Activated naive CD8-positive, alpha-beta T cell treated with anti-CD3 and anti-CD28 coated beads for 36 hours (primary cell): ENCODE measurements around the gene PEX11A. TPM values are rescaled to one million over a fixed set of nuclear protein-coding genes. Genes with fewer than 3 reads are reported as not detected.
"Not testable (repeated sequence)": the region's sequence is repeated elsewhere in the genome, so short reads cannot be mapped to it uniquely, and the experiment has no call there.

Source experiments
- DNase-seq: peaks from one replicate; pipeline ENCODE4 v3.0.0; 2021
- H3K27ac Mint-ChIP-seq: one replicate; pipeline ENCODE4 v1.8.0; 2022; ENCODE audit warnings: mild to moderate bottlenecking, moderate library complexity, mixed read lengths
- H3K27me3 Mint-ChIP-seq: one replicate; pipeline ENCODE4 v1.8.0; 2022; ENCODE audit warnings: mild to moderate bottlenecking, mixed read lengths
- H3K36me3 Mint-ChIP-seq: one replicate; pipeline ENCODE4 v1.8.0; 2021; ENCODE audit warnings: mild to moderate bottlenecking, mixed read lengths
- H3K4me1 Mint-ChIP-seq: one replicate; pipeline ENCODE4 v1.8.0; 2021; ENCODE audit warnings: mixed read lengths
- H3K4me3 Mint-ChIP-seq: one replicate; pipeline ENCODE4 v1.8.0; 2022; ENCODE audit warnings: mild to moderate bottlenecking, moderate library complexity, mixed read lengths
- H3K9me3 Mint-ChIP-seq: one replicate; pipeline ENCODE4 v1.8.0; 2022; ENCODE audit warnings: mixed read lengths
- total RNA-seq, 2 experiments: library from RNA; stranded (reverse); gene quantifications; one replicate each; pipeline ENCODE4 v1.2.3, GENCODE V29; 2021

The PEX11A gene
- total RNA-seq, 2 experiments from 2014 or later: 3.0 to 4.0 TPM

DNA sequence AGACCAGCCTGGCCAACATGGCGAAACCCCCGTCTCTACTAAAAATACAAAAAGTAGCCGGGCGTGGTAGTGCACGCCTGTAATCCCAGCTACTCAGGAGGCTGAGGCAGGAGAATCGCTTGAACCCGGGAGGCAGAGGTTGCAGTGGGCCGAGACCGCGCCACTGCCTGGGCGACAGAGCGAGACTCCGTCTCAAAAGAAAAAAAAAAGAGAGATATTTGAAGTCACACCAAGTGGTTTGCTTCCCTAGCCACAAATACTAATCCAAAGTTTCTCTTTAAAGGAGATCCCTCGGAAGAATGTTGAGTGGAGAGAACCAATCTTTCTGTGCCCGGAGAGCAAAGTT, 651 bp downstream of the PEX11A start:
- H3K36me3 Mint-ChIP-seq, H3K4me1 Mint-ChIP-seq, H3K9me3 Mint-ChIP-seq, H3K27ac Mint-ChIP-seq, DNase-seq, H3K27me3 Mint-ChIP-seq: not testable (repeated sequence)
- peak overlapping the region; percentile 86 for H3K4me3 Mint-ChIP-seq

DNA sequence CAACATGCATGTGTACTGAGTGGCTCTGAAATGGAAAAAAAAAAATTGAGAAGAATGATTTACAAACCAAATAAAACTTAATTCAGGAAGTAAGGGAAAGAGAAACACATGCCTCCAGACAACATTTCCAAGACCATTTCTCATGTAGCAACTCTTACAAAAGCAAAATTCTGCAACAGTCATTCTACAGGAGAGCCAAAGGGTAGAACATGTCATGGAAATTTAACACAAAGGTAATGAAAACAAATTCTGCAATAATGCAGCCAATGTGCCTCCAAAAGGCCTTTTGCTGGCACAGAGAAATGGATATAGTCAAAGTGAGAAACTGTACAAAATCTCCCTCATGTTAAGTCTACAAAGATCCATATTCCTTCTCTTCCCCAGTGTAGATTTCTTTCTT, 4.0 kb downstream of the PEX11A start:
- Mint-ChIP-seq H3K27me3 (no peaks in the 10 kb centered on the region), H3K4me1 (peaks cover 10% of the 10 kb centered on the region), H3K4me3 (no peak overlapping the region), H3K27ac (no peak overlapping the region), H3K36me3 (peaks cover 2% of the 10 kb centered on the region), H3K9me3 (no peaks in the 10 kb centered on the region)
- no peak for DNase-seq

GRCh38 chr15:89685995-89686394, 4.6 kb downstream of the PEX11A start:
- no peak overlapping the region for H3K27ac Mint-ChIP-seq
- DNase-seq: no peak
- no peaks in the 10 kb centered on the region for H3K9me3 Mint-ChIP-seq
- peaks cover 2% of the 10 kb centered on the region for H3K36me3 Mint-ChIP-seq
- peaks cover 8% of the 10 kb centered on the region for H3K4me1 Mint-ChIP-seq
- no peaks in the 10 kb centered on the region for H3K27me3 Mint-ChIP-seq
- no peak overlapping the region for H3K4me3 Mint-ChIP-seq

DNA sequence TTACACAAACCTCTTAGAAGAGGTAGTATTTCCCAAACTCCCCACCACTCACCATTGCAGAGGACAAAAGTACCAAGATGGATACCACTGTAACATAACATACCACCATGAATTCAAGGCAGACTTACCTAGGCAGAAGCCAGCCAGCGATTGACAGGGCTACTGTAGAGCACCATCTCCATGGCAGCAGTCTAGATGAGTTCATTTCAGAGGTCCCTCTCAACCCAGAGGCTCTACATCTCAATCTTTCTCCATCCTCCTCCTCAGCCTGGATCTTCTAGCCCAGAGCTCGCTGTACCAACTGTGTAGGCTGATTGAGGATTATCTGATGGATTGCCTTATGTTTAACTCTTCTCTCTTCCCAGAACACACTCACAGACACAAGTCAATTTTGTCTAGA, 9.4 kb downstream of the PEX11A start:
- DNase-seq: no peak
- no peaks in the 10 kb centered on the region for H3K27me3 Mint-ChIP-seq
- H3K4me1 Mint-ChIP-seq: no peaks in the 10 kb centered on the region
- no peak overlapping the region for H3K4me3 Mint-ChIP-seq
- no peaks in the 10 kb centered on the region for H3K9me3 Mint-ChIP-seq
- H3K36me3 Mint-ChIP-seq: peaks cover 2% of the 10 kb centered on the region
- H3K27ac Mint-ChIP-seq: no peak overlapping the region

DNA sequence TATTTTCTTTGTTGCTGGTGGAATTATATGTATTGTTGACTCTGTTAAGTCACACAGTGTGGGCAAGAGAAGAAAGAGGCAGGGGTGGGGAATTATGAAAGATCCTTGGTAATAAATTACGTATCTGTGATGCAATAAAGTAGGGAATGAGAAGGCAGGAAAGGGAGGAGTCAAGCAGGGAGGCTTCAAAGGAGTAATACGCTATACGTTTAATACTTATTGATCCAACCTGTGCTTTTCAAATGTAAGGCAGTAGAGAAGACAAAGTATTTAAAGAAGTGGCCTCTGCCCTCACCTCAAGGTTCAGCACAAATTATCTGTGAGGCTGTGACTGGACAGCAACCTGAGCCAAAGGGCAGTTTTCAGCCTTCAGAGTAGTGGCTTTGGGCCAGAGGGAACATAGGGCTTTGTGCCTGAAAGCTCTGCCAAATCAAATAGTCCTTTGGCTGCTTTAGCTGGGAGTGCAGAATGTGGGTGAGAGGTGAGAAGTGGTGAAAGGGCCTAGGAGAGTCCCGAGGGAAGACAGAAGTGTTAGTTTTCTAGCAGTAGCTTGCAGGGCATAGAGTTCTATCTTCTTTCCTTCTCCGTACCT, 10.2 kb downstream of the PEX11A start:
- H3K9me3 Mint-ChIP-seq: no peaks in the 10 kb centered on the region
- peaks cover under 1% of the 10 kb centered on the region for H3K36me3 Mint-ChIP-seq
- H3K27me3 Mint-ChIP-seq: no peaks in the 10 kb centered on the region
- no peak overlapping the region for H3K4me3 Mint-ChIP-seq
- no peaks in the 10 kb centered on the region for H3K4me1 Mint-ChIP-seq
- DNase-seq: no peak
- H3K27ac Mint-ChIP-seq: no peak overlapping the region

DNA sequence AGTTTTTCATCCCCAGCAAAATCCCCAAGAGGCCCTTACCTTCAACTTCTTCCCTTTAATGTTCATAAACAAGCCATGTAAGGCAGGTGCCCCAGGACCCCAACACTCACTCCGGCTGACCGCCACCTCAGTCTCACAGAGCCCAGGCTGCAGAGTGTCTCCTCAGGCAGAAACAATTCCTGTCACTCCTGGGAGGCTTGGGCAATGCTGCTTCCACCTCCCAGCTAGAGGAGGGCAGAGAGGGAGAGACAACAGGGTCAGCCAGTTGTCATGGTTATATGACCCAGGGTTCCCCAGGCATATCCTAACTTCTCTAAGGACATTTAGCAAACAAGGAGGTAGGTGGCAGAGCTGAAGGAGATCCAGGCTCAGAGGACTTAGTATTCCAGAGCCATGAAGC, 11.3 kb downstream of the PEX11A start, which contains the start of gene PLIN1:
TSS of gene PLIN1 (minus strand) at position 156 of the 400 bp plus-strand sequence. CDS start 1,878 bp downstream, outside the sequence.
- H3K4me3 Mint-ChIP-seq: no peak within 1 kb of the TSS
- H3K27me3 Mint-ChIP-seq: no peaks in the 10 kb centered on the region
- no peak for DNase-seq
- H3K4me1 Mint-ChIP-seq: no peaks in the 10 kb centered on the region
- H3K36me3 Mint-ChIP-seq: no peaks in the 10 kb centered on the region
- H3K9me3 Mint-ChIP-seq: no peaks in the 10 kb centered on the region
- no peak within 1 kb of the TSS for H3K27ac Mint-ChIP-seq

DNA sequence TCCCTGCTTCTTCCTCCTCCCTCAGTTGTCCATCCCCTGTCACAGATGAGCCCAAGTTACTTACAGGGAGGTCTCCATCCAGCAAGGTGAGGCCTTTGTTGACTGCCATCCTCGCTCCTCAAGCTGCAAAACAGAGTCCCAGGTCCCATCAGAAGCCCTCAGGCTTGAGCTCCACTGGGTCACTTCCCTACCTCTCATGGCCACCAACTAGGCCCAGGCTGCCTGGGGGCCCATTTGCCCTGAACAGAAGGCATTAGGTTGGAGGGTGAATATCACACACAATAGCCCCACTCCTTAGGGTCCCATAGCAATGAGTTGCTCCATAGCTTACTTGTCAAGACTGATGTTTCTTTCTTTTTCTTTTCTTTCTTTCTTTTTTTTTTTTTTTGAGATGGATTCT, 13.2 kb downstream of the PEX11A start:
- H3K9me3 Mint-ChIP-seq: no peaks in the 10 kb centered on the region
- no peaks in the 10 kb centered on the region for H3K27me3 Mint-ChIP-seq
- no peak overlapping the region for H3K27ac Mint-ChIP-seq
- no peak overlapping the region for H3K4me3 Mint-ChIP-seq
- no peaks in the 10 kb centered on the region for H3K4me1 Mint-ChIP-seq
- no peaks in the 10 kb centered on the region for H3K36me3 Mint-ChIP-seq
- DNase-seq: no peak

DNA sequence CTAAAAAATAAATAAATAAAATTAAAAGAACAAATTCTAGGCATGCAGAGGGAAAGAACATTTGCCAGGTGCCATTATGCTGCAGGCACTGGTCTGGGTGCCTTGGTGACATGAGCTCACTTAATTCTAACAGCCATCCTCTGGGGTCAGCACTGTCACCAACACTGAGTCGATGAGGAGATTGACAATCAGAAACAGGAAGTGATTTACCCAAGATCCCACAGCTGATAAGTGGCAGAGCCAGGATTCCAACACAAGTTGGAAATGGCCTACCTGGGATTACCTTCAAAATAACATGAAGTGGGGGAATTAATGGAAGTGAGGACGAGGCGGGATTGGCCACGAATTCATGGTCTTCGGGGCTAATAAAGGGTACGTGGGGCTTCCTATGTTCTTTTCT, 14.9 kb downstream of the PEX11A start:
- DNase-seq: no peak
- no peaks in the 10 kb centered on the region for H3K9me3 Mint-ChIP-seq
- no peak overlapping the region for H3K4me3 Mint-ChIP-seq
- no peaks in the 10 kb centered on the region for H3K36me3 Mint-ChIP-seq
- H3K27ac Mint-ChIP-seq: no peak overlapping the region
- no peaks in the 10 kb centered on the region for H3K27me3 Mint-ChIP-seq
- H3K4me1 Mint-ChIP-seq: peaks cover 3% of the 10 kb centered on the region

DNA sequence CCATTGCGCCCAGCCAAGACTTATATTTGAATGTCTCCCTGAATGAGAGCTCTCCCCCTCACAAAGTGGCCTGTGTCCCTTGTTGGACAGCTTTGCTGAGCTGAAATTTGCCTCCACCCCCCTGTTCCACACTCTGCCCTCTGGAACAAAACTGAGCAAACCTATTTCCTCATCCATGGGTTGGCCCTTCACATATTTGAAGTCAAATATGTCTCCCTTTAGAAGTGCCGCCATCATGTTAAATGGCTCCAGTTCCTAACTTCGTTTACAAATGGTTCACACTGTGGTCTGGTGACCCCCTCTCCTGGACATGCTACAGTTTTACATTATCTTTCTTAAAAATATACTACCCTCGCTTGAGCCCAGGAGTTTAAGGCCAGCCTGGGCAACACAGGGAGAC, 16.0 kb downstream of the PEX11A start:
- Mint-ChIP-seq H3K4me3 (no peak overlapping the region), H3K9me3 (no peaks in the 10 kb centered on the region), H3K27me3 (no peaks in the 10 kb centered on the region), H3K27ac (no peak overlapping the region), H3K4me1 (peaks cover 3% of the 10 kb centered on the region), H3K36me3 (no peaks in the 10 kb centered on the region)
- DNase-seq: no peak

DNA sequence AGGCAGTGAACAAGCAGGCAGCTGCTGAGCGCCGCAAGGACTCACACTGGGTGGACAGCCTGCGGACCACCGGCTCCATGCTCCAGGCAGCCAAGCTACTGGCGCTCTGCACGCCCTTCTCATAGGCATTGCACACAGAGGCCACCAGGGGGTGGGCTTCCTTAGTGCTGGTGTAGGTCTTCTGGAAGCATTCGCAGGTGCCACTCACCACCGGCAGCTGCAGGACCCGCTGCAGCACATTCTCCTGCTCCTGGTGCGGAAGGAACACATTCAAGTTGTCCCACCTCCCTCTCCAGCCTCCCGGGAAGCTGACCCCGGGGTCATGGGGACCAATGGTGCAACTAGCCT, 17.4 kb downstream of the PEX11A start:
- Mint-ChIP-seq H3K4me1 (peaks cover 3% of the 10 kb centered on the region), H3K36me3 (no peaks in the 10 kb centered on the region), H3K4me3 (no peak overlapping the region), H3K9me3 (no peaks in the 10 kb centered on the region), H3K27me3 (no peaks in the 10 kb centered on the region), H3K27ac (no peak overlapping the region)
- DNase-seq: peak; percentile 29

- no peaks in the 10 kb centered on the region for H3K36me3 Mint-ChIP-seq
- no peak overlapping the region for H3K27ac Mint-ChIP-seq
- peaks cover 3% of the 10 kb centered on the region for H3K4me1 Mint-ChIP-seq
- peaks cover 3% of the 10 kb centered on the region for H3K27me3 Mint-ChIP-seq
- no peaks in the 10 kb centered on the region for H3K9me3 Mint-ChIP-seq
- DNase-seq: no peak
- no peak overlapping the region for H3K4me3 Mint-ChIP-seq
These were observed 18.1 kb downstream of the PEX11A start for GRCh38 chr15:89672221-89673164.

DNA sequence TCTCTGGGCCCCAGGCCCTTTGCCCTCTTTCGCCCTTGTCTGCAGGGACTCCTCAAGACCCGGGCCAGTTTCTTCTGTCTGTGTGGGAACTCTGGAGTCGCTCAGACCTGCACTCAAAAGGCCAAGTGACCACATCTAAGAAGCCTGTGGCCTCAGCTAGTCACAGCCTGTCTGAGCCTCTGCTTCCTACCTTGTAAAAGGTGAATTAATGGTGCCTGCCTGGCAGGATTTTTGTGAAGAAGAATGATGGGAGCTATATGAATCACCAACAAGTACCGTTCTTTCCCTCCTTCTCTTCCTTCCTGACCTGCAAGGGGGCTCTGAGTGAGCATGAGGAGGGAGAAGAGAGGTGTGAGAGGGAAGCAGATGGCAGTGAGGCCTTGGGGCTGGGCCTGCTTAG, 18.9 kb downstream of the PEX11A start:
- Mint-ChIP-seq H3K27me3 (peaks cover 7% of the 10 kb centered on the region), H3K36me3 (no peaks in the 10 kb centered on the region), H3K4me3 (no peak overlapping the region), H3K27ac (no peak overlapping the region), H3K4me1 (peaks cover 3% of the 10 kb centered on the region), H3K9me3 (no peaks in the 10 kb centered on the region)
- no peak for DNase-seq

DNA sequence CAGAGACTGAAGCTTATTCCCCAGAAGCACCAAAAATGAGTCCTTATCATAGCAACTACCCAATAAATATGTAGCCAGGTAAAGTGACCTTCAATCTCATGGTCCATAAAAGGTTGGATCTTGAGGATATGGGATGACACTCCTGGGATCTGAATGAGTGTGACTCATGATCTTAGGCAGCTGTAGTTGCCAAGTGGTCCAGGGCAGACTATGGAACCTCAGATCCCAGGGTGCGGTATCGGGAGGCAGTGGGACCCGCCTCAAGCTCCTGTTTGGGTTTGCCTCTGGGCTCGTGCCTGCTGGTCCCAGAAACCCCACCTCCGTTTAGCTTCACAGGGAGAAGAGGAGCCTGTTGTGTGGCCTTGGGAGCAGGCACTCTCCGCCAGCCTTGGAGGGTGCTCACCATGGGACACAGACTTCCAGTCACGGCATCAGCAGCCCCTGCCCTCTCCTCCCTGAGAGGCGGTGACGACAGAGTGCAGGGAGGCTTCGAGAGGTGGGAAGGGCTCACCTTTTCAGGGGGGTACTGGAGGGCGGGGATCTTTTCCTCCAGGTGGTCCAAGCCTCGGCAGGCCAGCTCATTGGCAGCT, 19.5 kb downstream of the PEX11A start:
- Mint-ChIP-seq H3K27me3 (peaks cover 12% of the 10 kb centered on the region), H3K27ac (no peak overlapping the region), H3K4me3 (no peak overlapping the region), H3K9me3 (no peaks in the 10 kb centered on the region), H3K4me1 (peaks cover 3% of the 10 kb centered on the region), H3K36me3 (no peaks in the 10 kb centered on the region)
- DNase-seq: no peak

GRCh38 chr15:89669941-89670340, 20.6 kb downstream of the PEX11A start:
- no peak for DNase-seq
- no peak overlapping the region for H3K27ac Mint-ChIP-seq
- H3K36me3 Mint-ChIP-seq: no peaks in the 10 kb centered on the region
- no peaks in the 10 kb centered on the region for H3K9me3 Mint-ChIP-seq
- H3K4me1 Mint-ChIP-seq: peaks cover 3% of the 10 kb centered on the region
- peaks cover 16% of the 10 kb centered on the region for H3K27me3 Mint-ChIP-seq
- no peak overlapping the region for H3K4me3 Mint-ChIP-seq

DNA sequence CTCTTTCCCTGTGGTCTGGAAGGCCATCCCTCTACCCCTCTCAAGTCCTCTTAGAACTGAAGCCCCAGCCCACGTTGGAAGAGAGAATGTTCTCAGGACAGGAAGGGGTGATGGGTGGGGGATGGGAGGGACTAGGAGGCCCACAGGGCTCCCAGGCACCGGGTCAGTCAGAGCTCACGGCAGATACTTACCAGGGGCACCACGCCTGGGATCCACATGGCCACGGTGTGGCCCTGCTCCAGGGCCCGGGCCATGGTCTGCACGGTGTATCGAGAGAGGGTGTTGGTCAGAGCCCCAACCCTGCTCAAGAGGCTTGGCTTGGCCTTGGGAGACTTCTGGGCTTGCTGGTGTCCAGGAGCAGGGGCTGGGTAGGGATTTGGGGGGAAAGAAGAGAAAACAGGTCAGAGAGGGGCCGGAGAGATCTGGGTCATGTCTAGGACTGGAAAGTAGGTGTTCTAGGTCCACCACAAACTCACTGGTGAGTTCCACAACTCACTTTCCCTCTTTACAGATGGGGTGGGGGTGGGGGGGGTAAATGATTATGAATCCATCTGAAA, 21.2 kb downstream of the PEX11A start:
- Mint-ChIP-seq H3K27ac (no peak overlapping the region), H3K27me3 (peaks cover 21% of the 10 kb centered on the region), H3K9me3 (no peaks in the 10 kb centered on the region), H3K4me1 (peaks cover 3% of the 10 kb centered on the region), H3K4me3 (no peak overlapping the region), H3K36me3 (no peaks in the 10 kb centered on the region)
- no peak for DNase-seq
